K562 (cell line): ENCODE data around the gene TNPO3. TPM values are rescaled to one million over a fixed set of nuclear protein-coding genes. Genes with fewer than 3 reads are reported as not detected.

Source experiments
- ETV5 ChIP-seq: sonication (generic); formaldehyde crosslinking; IDR thresholded peaks from 2 replicates; pipeline ENCODE4 v1.4.0; 2020; ENCODE audit warnings: low read depth, mild to moderate bottlenecking, missing genetic modification reagents
- HEY1 ChIP-seq: fragments of 250-450 bp; sonication (Bioruptor Pico); IDR thresholded peaks from 2 replicates; pipeline ENCODE4 v1.5.0; 2020; ENCODE audit warnings: mild to moderate bottlenecking, moderate library complexity, borderline replicate concordance
- KLF10 ChIP-seq: fragments of 250-450 bp; sonication (Bioruptor Pico); IDR thresholded peaks from 2 replicates; pipeline ENCODE4 v1.6.1; 2021; ENCODE audit warnings: matching md5 sums
- NFIC ChIP-seq: fragments of 450-650 bp; IDR thresholded peaks from 2 replicates; pipeline ENCODE4 v1.6.1; 2017; ENCODE audit warnings: mild to moderate bottlenecking, inconsistent platforms
- NUFIP1 ChIP-seq: fragments of 450-650 bp; IDR thresholded peaks from 2 replicates; pipeline ENCODE4 v1.6.1; 2018; ENCODE audit not compliant: partially characterized antibody
- RUNX1 ChIP-seq: sonication (generic); IDR thresholded peaks from 2 replicates; pipeline ENCODE4 v1.6.1; 2016; ENCODE audit warnings: antibody characterized with exemption, low read depth
- SAP30 ChIP-seq: fragments of 200-600 bp; sonication (generic); IDR thresholded peaks from 2 replicates; pipeline ENCODE4 v1.6.1; 2012; ENCODE audit warnings: borderline replicate concordance, low read depth, mild to moderate bottlenecking, moderate library complexity, low read length, control low read depth, inconsistent platforms; ENCODE audit not compliant: insufficient read depth, poor library complexity, severe bottlenecking
- TARDBP ChIP-seq: fragments of 450-650 bp; IDR thresholded peaks from 2 replicates; pipeline ENCODE4 v1.6.1; 2016
- ZNF384 ChIP-seq: IDR thresholded peaks from 2 replicates; pipeline ENCODE4 v1.6.1; 2012; ENCODE audit warnings: low read depth, low read length, improper control_type of control experiment
- ZNF717 ChIP-seq: fragments of 250-450 bp; sonication (Bioruptor Pico); IDR thresholded peaks from 2 replicates; pipeline ENCODE4 v1.5.0; 2021
- polyA plus RNA-seq, 8 experiments: library from polyadenylated mRNA; depleted of rRNA in 4 of 8; stranded (reverse) in 5 of 8; unstranded in 3 of 8; fragments of >200 nt; fragmentation: Nextera tagmentation in 2 of 8; fragmentation: Illumina TruSeq in 1 of 8; extraction: Ambion mirVana in 2 of 8; extraction: Trizol in 1 of 8; gene quantifications; 2 replicates each; pipeline versions ENCODE4 v1.2.1 to v1.2.3, GENCODE V29; 2011 to 2014; ENCODE audit warnings: inconsistent platforms in 1 of 8, missing spikeins in 1 of 8
- total RNA-seq, 7 experiments: library from RNA; depleted of rRNA in 6 of 7; stranded (reverse); fragments of >200 nt in 6 of 7; fragmentation: Illumina TruSeq in 2 of 7; extraction: Trizol in 2 of 7; gene quantifications; 2 replicates each; pipeline versions ENCODE4 v1.2.1 to v1.2.3, GENCODE V29; 2011 to 2021; ENCODE audit warnings: low replicate concordance in 1 of 7
- TF ChIP-seq, protein P1 (sequence below), 2 experiments: fragments of 450-650 bp; IDR thresholded peaks; 2 replicates each; pipeline ENCODE4 v1.6.1; 2018; ENCODE audit warnings: mild to moderate bottlenecking in 2 of 2, low read depth in 1 of 2; ENCODE audit not compliant: partially characterized antibody in 2 of 2
- TF ChIP-seq, protein P2 (sequence below): sonication (generic); formaldehyde crosslinking; IDR thresholded peaks from 2 replicates; pipeline ENCODE4 v1.8.0; 2022; ENCODE audit warnings: missing genetic modification reagents, mild to moderate bottlenecking, borderline replicate concordance
- TF ChIP-seq, protein P3 (sequence below): sonication (generic); formaldehyde crosslinking; IDR thresholded peaks from 2 replicates; pipeline ENCODE4 v1.8.1; 2023; ENCODE audit warnings: missing genetic modification reagents, mild to moderate bottlenecking, borderline replicate concordance
- TF ChIP-seq, protein P4 (sequence below), 2 experiments: fragments of 200-800 bp in 1 of 2; sonication (Bioruptor generic) in 1 of 2; sonication (generic) in 1 of 2; formaldehyde crosslinking in 1 of 2; IDR thresholded peaks in 1 of 2; conservative IDR thresholded peaks in 1 of 2; 2 replicates each; pipeline versions ENCODE4 v1.5.0 to v1.6.1; 2016 to 2020; ENCODE audit warnings: missing compliant biosample characterization in 1 of 2, missing genetic modification characterization in 1 of 2, missing genetic modification reagents in 1 of 2

TNPO3 gene
- total and polyA plus RNA-seq, 9 of the 15 experiments (the other 6 are each of a cell fraction or from before 2014, with no cell fraction given), result 35.8 to 125 (median 110) TPM

DNA sequence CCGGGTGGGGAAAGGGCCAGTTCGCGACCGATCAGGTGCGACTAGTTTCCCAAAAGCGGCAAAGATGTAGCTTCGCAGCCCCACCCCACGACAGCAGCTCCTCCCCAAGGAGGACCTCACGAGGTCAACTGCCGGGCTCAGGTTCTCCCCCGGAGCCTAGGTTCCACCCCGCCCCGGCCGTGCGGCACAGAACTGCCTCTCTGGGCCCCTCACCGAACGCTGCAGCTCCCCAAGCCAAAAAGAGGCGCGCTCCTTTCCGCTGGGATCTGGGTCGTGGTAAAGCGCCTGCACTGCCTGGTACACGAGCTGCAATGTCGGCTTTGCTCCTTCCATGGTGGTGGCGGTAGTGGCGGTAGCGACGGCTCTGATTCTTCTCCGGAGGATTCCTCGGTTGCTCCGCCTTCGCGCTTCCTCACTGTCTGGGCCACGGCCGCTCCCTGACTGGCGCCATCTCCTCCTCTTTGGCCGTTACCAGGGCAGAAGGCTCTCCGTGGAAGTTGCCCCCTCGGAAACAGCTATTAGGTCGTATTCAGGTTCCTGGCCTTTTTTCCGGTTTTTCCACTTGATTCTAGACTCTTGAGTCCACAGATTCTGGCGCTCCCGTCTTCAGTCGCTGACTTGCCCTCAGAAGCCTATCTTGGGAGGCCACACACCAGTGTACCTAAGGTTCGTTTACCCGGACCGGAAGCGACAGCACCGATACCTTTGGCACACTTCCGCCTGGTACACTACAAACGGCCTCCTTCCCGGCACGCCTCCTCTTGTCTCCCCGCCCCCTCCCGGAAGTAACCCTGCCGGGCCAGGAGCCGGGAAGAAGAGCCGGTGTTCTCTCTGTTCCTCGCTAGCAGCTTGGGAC lies at the start of gene TNPO3 (continued):
- TF ChIP-seq, protein P1, sequence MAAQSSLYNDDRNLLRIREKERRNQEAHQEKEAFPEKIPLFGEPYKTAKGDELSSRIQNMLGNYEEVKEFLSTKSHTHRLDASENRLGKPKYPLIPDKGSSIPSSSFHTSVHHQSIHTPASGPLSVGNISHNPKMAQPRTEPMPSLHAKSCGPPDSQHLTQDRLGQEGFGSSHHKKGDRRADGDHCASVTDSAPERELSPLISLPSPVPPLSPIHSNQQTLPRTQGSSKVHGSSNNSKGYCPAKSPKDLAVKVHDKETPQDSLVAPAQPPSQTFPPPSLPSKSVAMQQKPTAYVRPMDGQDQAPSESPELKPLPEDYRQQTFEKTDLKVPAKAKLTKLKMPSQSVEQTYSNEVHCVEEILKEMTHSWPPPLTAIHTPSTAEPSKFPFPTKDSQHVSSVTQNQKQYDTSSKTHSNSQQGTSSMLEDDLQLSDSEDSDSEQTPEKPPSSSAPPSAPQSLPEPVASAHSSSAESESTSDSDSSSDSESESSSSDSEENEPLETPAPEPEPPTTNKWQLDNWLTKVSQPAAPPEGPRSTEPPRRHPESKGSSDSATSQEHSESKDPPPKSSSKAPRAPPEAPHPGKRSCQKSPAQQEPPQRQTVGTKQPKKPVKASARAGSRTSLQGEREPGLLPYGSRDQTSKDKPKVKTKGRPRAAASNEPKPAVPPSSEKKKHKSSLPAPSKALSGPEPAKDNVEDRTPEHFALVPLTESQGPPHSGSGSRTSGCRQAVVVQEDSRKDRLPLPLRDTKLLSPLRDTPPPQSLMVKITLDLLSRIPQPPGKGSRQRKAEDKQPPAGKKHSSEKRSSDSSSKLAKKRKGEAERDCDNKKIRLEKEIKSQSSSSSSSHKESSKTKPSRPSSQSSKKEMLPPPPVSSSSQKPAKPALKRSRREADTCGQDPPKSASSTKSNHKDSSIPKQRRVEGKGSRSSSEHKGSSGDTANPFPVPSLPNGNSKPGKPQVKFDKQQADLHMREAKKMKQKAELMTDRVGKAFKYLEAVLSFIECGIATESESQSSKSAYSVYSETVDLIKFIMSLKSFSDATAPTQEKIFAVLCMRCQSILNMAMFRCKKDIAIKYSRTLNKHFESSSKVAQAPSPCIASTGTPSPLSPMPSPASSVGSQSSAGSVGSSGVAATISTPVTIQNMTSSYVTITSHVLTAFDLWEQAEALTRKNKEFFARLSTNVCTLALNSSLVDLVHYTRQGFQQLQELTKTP (IDR thresholded peaks at IDR 0.05; ENCODE audit: low read depth in 1 of 2, partially characterized antibody in 2 of 2), result peak; percentile 75 to 98
- TF ChIP-seq ZNF384, result no peak
- peak; percentile 80 for TF ChIP-seq NFIC
- TF ChIP-seq, protein P2, sequence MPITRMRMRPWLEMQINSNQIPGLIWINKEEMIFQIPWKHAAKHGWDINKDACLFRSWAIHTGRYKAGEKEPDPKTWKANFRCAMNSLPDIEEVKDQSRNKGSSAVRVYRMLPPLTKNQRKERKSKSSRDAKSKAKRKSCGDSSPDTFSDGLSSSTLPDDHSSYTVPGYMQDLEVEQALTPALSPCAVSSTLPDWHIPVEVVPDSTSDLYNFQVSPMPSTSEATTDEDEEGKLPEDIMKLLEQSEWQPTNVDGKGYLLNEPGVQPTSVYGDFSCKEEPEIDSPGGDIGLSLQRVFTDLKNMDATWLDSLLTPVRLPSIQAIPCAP (CRISPR knock-in tag), result no peak; the same call in 1 of the 2 replicates
- TF ChIP-seq, protein P3, sequence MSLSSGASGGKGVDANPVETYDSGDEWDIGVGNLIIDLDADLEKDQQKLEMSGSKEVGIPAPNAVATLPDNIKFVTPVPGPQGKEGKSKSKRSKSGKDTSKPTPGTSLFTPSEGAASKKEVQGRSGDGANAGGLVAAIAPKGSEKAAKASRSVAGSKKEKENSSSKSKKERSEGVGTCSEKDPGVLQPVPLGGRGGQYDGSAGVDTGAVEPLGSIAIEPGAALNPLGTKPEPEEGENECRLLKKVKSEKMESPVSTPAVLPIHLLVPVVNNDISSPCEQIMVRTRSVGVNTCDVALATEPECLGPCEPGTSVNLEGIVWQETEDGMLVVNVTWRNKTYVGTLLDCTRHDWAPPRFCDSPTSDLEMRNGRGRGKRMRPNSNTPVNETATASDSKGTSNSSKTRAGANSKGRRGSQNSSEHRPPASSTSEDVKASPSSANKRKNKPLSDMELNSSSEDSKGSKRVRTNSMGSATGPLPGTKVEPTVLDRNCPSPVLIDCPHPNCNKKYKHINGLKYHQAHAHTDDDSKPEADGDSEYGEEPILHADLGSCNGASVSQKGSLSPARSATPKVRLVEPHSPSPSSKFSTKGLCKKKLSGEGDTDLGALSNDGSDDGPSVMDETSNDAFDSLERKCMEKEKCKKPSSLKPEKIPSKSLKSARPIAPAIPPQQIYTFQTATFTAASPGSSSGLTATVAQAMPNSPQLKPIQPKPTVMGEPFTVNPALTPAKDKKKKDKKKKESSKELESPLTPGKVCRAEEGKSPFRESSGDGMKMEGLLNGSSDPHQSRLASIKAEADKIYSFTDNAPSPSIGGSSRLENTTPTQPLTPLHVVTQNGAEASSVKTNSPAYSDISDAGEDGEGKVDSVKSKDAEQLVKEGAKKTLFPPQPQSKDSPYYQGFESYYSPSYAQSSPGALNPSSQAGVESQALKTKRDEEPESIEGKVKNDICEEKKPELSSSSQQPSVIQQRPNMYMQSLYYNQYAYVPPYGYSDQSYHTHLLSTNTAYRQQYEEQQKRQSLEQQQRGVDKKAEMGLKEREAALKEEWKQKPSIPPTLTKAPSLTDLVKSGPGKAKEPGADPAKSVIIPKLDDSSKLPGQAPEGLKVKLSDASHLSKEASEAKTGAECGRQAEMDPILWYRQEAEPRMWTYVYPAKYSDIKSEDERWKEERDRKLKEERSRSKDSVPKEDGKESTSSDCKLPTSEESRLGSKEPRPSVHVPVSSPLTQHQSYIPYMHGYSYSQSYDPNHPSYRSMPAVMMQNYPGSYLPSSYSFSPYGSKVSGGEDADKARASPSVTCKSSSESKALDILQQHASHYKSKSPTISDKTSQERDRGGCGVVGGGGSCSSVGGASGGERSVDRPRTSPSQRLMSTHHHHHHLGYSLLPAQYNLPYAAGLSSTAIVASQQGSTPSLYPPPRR, result peak; percentile 99
- peak; percentile 88 for TF ChIP-seq SAP30
- peak; percentile 93 for TF ChIP-seq TARDBP
- 0 out of 2 replicates have a peak, but pooled peaks have one; percentile 71 for TF ChIP-seq ZNF717 (CRISPR knock-in tag)
- TF ChIP-seq KLF10, result no peak
- TF ChIP-seq ETV5 (CRISPR knock-in tag), result peak; percentile 100
- TF ChIP-seq, protein P4, sequence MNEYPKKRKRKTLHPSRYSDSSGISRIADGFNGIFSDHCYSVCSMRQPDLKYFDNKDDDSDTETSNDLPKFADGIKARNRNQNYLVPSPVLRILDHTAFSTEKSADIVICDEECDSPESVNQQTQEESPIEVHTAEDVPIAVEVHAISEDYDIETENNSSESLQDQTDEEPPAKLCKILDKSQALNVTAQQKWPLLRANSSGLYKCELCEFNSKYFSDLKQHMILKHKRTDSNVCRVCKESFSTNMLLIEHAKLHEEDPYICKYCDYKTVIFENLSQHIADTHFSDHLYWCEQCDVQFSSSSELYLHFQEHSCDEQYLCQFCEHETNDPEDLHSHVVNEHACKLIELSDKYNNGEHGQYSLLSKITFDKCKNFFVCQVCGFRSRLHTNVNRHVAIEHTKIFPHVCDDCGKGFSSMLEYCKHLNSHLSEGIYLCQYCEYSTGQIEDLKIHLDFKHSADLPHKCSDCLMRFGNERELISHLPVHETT (CRISPR knock-in tag; conservative IDR thresholded peaks at IDR 0.05 in 1 of 2, IDR thresholded peaks at IDR 0.05 in 1 of 2), result peak in 1 of 2 experiments; percentile 92; a peak in 2 of 4 replicates
- TF ChIP-seq RUNX1, result peak; percentile 49; the same call in 1 of the 2 replicates
- TF ChIP-seq HEY1 (CRISPR knock-in tag), result peak; percentile 12; the same call in 1 of the 2 replicates
- peak; percentile 25 for TF ChIP-seq NUFIP1
